Liver (tissue), 3 donors: ENCODE results near the gene DHPS.

ENCODE experiments used
- CTCF ChIP-seq: fragments of 150-350 bp; IDR thresholded peaks from 2 replicates; pipeline ENCODE4 v1.5.1; 2017; ENCODE audit warnings: improper control_type of control experiment, low read depth, low read length; ENCODE audit not compliant: missing input control
- EGR1 ChIP-seq, 2 donors: IDR thresholded peaks; 2 replicates each; pipeline ENCODE4 v1.6.1; 2016 to 2018; ENCODE audit warnings: antibody characterized with exemption in 2 of 2, low read depth in 2 of 2
- GABPA ChIP-seq, 2 donors: IDR thresholded peaks in 1 of 2; conservative IDR thresholded peaks in 1 of 2; 2 replicates each; pipeline ENCODE4 v1.6.1; 2016; ENCODE audit warnings: antibody characterized with exemption in 2 of 2, mild to moderate bottlenecking in 1 of 2, moderate library complexity in 1 of 2
- JUND ChIP-seq, 2 donors: IDR thresholded peaks; 2 replicates each; pipeline ENCODE4 v1.6.1; 2016; ENCODE audit warnings: antibody characterized with exemption in 2 of 2
- MAX ChIP-seq: IDR thresholded peaks from 2 replicates; pipeline ENCODE4 v1.6.1; 2016; ENCODE audit warnings: antibody characterized with exemption
- RAD21 ChIP-seq, 2 donors: IDR thresholded peaks; 2 replicates each; pipeline ENCODE4 v1.6.1; 2016; ENCODE audit warnings: antibody characterized with exemption in 2 of 2, mild to moderate bottlenecking in 2 of 2
- RXRA ChIP-seq, 2 donors: IDR thresholded peaks; 2 replicates each; pipeline ENCODE4 v1.6.1; 2017 to 2018; ENCODE audit warnings: antibody characterized with exemption in 2 of 2, mild to moderate bottlenecking in 1 of 2
- SP1 ChIP-seq: IDR thresholded peaks from 2 replicates; pipeline ENCODE4 v1.6.1; 2018; ENCODE audit warnings: antibody characterized with exemption, mild to moderate bottlenecking
- YY1 ChIP-seq: IDR thresholded peaks from 2 replicates; pipeline ENCODE4 v1.6.1; 2016; ENCODE audit warnings: antibody characterized with exemption, mild to moderate bottlenecking
- ZBTB33 ChIP-seq: IDR thresholded peaks from 2 replicates; pipeline ENCODE4 v1.6.1; 2016; ENCODE audit warnings: antibody characterized with exemption
- TF ChIP-seq, protein P1 (sequence below): IDR thresholded peaks from 2 replicates; pipeline ENCODE4 v1.6.1; 2016; ENCODE audit warnings: antibody characterized with exemption
- donor health status: healthy.
- donor health status: healthy.

- TF ChIP-seq CTCF, result no peak
- TF ChIP-seq MAX, result no peak
- TF ChIP-seq GABPA (IDR thresholded peaks at IDR 0.05 in 1 of 2, conservative IDR thresholded peaks at IDR 0.05 in 1 of 2), result no peak
- TF ChIP-seq JUND (IDR thresholded peaks at IDR 0.05), result no peak
- TF ChIP-seq SP1, result no peak
- no peak for TF ChIP-seq EGR1 (IDR thresholded peaks at IDR 0.05; ENCODE audit: low read depth in 2 of 2)
- TF ChIP-seq, protein P1, sequence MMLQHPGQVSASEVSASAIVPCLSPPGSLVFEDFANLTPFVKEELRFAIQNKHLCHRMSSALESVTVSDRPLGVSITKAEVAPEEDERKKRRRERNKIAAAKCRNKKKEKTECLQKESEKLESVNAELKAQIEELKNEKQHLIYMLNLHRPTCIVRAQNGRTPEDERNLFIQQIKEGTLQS, result no peak
- no peak for TF ChIP-seq ZBTB33
- TF ChIP-seq YY1, result no peak
- no peak for TF ChIP-seq RAD21 (IDR thresholded peaks at IDR 0.05)
- TF ChIP-seq RXRA (IDR thresholded peaks at IDR 0.05), result no peak
These were observed 5.7 kb downstream of the DHPS start for GRCh38 chr19:12675940-12676339.
